ENCODE measurements around the gene PIK3CB. TPM values are rescaled to one million over a fixed set of nuclear protein-coding genes. Genes with fewer than 3 reads are reported as not detected.

Gene PIK3CB
- total and polyA plus RNA-seq, 9 donors, result 10.6 to 27.1 (median 16.5) TPM

DNA sequence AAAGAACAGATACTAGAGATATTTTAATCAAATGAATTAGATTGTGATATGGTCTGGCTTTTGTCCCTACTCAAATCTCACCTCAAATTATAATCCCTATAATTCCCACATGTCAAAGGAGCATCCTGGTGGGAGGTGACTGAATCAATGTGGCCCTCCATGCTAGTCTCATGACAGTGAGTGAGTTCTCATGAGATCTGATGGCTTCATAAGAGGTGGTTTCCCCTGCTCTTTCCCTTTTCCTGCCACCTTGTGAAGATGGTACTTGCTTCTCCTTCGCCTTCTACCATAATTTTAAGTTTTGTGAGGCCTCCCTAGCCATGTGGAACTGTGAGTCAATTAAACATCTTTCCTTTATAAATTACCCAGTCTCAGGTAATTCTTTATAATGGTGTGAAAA, 143.4 kb downstream of the PIK3CB start:
- Histone ChIP-seq H3K4me1 (ENCODE audit: insufficient read depth) (peaks cover 6% of the 10 kb centered on the region), H3K4me3 (no peak overlapping the region), H3K27me3 (no peaks in the 10 kb centered on the region), H3K9me3 (no peaks in the 10 kb centered on the region), H3K27ac (no peak overlapping the region), H3K36me3 (no peaks in the 10 kb centered on the region)
- TF ChIP-seq POLR2A (IDR thresholded peaks at IDR 0.05), result no peak
- no peak for TF ChIP-seq EP300 (IDR thresholded peaks at IDR 0.05)
- TF ChIP-seq, protein P1, sequence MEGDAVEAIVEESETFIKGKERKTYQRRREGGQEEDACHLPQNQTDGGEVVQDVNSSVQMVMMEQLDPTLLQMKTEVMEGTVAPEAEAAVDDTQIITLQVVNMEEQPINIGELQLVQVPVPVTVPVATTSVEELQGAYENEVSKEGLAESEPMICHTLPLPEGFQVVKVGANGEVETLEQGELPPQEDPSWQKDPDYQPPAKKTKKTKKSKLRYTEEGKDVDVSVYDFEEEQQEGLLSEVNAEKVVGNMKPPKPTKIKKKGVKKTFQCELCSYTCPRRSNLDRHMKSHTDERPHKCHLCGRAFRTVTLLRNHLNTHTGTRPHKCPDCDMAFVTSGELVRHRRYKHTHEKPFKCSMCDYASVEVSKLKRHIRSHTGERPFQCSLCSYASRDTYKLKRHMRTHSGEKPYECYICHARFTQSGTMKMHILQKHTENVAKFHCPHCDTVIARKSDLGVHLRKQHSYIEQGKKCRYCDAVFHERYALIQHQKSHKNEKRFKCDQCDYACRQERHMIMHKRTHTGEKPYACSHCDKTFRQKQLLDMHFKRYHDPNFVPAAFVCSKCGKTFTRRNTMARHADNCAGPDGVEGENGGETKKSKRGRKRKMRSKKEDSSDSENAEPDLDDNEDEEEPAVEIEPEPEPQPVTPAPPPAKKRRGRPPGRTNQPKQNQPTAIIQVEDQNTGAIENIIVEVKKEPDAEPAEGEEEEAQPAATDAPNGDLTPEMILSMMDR (IDR thresholded peaks at IDR 0.05), result no peak
- WGBS, 3 donors, result 100% methylated on average over 1 of the region's 1 CpG
- DNase-seq, result no peak
- intact Hi-C loops (cut with DNase I), result loop anchor here in 2 of 4 donors (10.0 kb wide), 1 partner anchor 223 kb away; no protein-coding TSS in a partner anchor

- Histone ChIP-seq H3K4me3 (no peak overlapping the region), H3K9me3 (no peaks in the 10 kb centered on the region), H3K4me1 (ENCODE audit: insufficient read depth) (peaks cover 6% of the 10 kb centered on the region), H3K27me3 (no peaks in the 10 kb centered on the region), H3K36me3 (no peaks in the 10 kb centered on the region), H3K27ac (no peak overlapping the region)
- TF ChIP-seq EP300 (IDR thresholded peaks at IDR 0.05) (no peak), POLR2A (IDR thresholded peaks at IDR 0.05) (no peak)
- TF ChIP-seq, protein P1 (IDR thresholded peaks at IDR 0.05), result no peak
- intact Hi-C loops (cut with DNase I), result loop anchor here in 2 of 4 donors (10.0 kb wide), 1 partner anchor 225 kb away; no protein-coding TSS in a partner anchor
- DNase-seq, result no peak
These were observed 144.7 kb downstream of the PIK3CB start for GRCh38 chr3:138690036-138690435.

DNA sequence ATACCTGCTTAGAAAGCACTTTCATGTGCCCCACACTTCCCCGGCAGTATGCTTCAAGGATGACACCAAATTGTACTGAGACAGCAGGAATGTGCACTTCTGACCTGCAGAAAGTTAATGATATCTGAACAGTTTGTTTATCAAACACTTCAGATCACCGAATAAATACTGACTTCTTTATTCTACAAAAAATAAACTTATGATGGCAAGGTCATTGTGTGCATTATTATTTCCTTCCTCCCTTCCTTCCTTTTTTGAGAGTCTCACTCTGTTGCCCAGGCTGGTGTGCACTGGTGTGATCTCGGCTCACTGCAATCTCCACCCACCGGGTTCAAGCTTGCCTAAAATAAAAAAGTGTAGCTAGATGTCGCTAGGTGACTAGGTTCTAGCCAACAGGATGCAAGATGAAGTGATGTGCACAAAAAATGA, 145.8 kb downstream of the PIK3CB start:
- Histone ChIP-seq H3K36me3 (no peaks in the 10 kb centered on the region), H3K4me1 (ENCODE audit: insufficient read depth) (peaks cover under 1% of the 10 kb centered on the region), H3K4me3 (no peak overlapping the region), H3K9me3 (no peaks in the 10 kb centered on the region), H3K27me3 (no peaks in the 10 kb centered on the region), H3K27ac (no peak overlapping the region)
- intact Hi-C loops (cut with DNase I), result no loop called here
- no peak for DNase-seq
- no peak for TF ChIP-seq EP300 (IDR thresholded peaks at IDR 0.05)
- no peak for TF ChIP-seq POLR2A (IDR thresholded peaks at IDR 0.05)
- TF ChIP-seq, protein P1 (IDR thresholded peaks at IDR 0.05), result no peak
- 62 to 68% (median 63%) methylated on average over 5 of the region's 5 CpGs for WGBS, 3 donors

DNA sequence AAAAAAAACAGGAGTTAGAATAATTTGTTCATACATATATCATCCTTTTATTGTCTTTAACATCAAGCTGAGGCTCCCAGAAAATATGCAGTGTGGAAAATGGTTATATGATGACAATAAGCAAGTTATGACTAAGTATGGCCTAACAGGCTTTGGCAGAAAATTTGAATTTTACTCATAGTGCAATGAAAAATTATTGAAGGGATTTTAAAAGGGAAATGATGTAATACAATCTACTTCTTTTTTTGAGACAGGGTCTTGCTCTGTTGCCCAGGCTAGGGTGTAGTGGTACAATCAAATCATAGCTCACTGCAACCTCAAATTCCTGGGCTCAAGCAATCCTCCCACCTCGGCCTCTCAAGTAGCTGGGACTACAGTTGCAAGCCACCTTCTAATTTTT, 147.5 kb downstream of the PIK3CB start:
- intact Hi-C loops (cut with DNase I), result no loop called here
- DNase-seq, result no peak
- H3K36me3 ChIP-seq, result no peaks in the 10 kb centered on the region
- 91 to 94% (median 91%) methylated on average over 1 of the region's 1 CpG for WGBS, 3 donors
- no peak for TF ChIP-seq EP300 (IDR thresholded peaks at IDR 0.05)
- TF ChIP-seq POLR2A (IDR thresholded peaks at IDR 0.05), result no peak
- TF ChIP-seq, protein P1 (IDR thresholded peaks at IDR 0.05), result no peak
- H3K4me1 ChIP-seq (ENCODE audit: insufficient read depth), result no peaks in the 10 kb centered on the region
- no peaks in the 10 kb centered on the region for H3K9me3 ChIP-seq
- H3K27me3 ChIP-seq, result no peaks in the 10 kb centered on the region
- no peak overlapping the region for H3K4me3 ChIP-seq
- H3K27ac ChIP-seq, result no peak overlapping the region
